ENCODE results near the gene ANTKMT.

Gene ANTKMT

DNA sequence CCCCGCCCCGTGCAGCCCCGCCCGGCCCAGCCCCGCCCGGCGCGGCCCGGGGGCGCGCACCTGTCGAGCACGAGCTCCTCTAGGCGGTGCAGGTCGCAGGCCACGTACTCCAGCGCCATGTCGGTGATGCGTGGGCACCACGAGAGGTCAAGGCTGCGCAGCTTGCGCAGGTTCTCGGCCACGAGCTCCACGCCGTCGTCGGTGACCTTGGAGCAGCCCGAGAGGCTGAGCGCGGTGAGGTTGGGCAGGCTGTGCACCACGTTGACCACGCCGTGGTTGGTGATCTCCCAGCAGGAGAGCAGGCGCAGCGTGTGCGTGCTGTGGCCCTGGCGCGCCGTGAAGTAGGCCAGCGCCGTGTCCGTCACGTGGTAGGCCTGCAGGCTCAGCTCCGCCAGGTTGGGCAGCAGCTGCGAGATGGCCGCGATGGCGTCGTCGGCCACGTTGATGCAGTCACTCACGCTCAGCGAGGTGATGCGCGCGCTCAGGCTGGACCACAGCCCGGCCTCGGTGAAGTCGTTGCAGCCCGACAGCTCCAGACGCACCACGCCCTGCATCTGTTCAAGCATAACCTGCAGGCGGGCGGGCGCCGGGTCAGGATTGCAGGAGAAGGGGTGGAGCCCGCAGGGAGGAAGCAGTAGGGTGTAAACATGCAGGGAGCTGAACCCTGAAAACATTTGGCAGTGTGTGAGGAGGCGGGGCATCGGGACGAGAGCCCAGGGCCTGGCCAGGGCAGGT is 25.4 kb upstream of the ANTKMT start:
- peaks cover 3% of the 10 kb centered on the region for H3K9me3 Mint-ChIP-seq
- H3K27ac Mint-ChIP-seq = no peak overlapping the region
- peaks cover 7% of the 10 kb centered on the region for H3K4me1 Mint-ChIP-seq
- peak; percentile 57 for DNase-seq
- no peaks in the 10 kb centered on the region for H3K36me3 Mint-ChIP-seq (ENCODE audit: low read depth)
- TF ChIP-seq, protein P1, sequence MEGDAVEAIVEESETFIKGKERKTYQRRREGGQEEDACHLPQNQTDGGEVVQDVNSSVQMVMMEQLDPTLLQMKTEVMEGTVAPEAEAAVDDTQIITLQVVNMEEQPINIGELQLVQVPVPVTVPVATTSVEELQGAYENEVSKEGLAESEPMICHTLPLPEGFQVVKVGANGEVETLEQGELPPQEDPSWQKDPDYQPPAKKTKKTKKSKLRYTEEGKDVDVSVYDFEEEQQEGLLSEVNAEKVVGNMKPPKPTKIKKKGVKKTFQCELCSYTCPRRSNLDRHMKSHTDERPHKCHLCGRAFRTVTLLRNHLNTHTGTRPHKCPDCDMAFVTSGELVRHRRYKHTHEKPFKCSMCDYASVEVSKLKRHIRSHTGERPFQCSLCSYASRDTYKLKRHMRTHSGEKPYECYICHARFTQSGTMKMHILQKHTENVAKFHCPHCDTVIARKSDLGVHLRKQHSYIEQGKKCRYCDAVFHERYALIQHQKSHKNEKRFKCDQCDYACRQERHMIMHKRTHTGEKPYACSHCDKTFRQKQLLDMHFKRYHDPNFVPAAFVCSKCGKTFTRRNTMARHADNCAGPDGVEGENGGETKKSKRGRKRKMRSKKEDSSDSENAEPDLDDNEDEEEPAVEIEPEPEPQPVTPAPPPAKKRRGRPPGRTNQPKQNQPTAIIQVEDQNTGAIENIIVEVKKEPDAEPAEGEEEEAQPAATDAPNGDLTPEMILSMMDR (IDR thresholded peaks at IDR 0.05) = no peak
- peaks cover 98% of the 10 kb centered on the region for H3K27me3 Mint-ChIP-seq (ENCODE audit: low read depth, poor library complexity)
- peak overlapping the region; percentile 40 for H3K4me3 Mint-ChIP-seq

DNA sequence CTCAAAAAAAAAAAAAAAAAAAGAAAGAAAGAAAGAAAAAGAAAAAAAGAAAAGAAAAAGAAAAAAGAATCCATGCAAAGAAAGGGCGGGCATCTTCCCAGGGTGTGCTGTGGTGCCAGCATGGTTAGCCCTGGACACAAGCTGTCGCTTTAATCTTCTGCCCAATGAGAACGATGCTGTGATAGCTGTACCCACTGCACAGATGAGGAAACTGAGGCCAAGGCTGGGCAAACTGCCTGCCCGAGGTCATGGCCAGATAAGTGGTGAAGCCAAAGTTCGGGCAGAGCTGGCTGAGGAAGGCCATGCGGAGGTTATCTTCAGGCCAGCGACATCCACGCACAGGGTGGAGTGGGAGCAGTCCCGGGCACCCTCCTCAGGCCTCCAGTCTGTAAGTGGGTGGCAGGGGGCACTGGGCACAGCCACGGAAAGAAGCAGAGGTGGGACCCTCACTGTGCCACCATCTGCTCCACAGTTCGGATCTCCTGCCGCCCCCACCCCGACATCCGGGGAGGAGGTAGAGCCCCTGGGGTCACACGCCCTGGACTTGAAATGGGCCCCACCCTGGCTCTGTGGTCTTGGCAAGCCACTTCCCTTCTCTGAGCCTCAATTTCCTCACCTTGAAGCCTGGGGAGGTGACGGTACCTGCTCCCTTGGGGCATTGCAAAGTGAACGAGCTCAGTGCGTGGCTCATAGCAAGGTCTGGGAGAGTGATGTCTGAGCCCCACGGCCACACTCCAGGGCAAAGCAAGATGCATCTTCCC is 21.9 kb upstream of the ANTKMT start:
- no peak overlapping the region for H3K27ac Mint-ChIP-seq
- H3K4me1 Mint-ChIP-seq = no peaks in the 10 kb centered on the region
- H3K9me3 Mint-ChIP-seq = no peaks in the 10 kb centered on the region
- no peak for DNase-seq
- no peak overlapping the region for H3K4me3 Mint-ChIP-seq
- TF ChIP-seq, protein P1 (IDR thresholded peaks at IDR 0.05) = no peak
- peaks cover 98% of the 10 kb centered on the region for H3K27me3 Mint-ChIP-seq (ENCODE audit: low read depth, poor library complexity)
- H3K36me3 Mint-ChIP-seq (ENCODE audit: low read depth) = no peaks in the 10 kb centered on the region

DNA sequence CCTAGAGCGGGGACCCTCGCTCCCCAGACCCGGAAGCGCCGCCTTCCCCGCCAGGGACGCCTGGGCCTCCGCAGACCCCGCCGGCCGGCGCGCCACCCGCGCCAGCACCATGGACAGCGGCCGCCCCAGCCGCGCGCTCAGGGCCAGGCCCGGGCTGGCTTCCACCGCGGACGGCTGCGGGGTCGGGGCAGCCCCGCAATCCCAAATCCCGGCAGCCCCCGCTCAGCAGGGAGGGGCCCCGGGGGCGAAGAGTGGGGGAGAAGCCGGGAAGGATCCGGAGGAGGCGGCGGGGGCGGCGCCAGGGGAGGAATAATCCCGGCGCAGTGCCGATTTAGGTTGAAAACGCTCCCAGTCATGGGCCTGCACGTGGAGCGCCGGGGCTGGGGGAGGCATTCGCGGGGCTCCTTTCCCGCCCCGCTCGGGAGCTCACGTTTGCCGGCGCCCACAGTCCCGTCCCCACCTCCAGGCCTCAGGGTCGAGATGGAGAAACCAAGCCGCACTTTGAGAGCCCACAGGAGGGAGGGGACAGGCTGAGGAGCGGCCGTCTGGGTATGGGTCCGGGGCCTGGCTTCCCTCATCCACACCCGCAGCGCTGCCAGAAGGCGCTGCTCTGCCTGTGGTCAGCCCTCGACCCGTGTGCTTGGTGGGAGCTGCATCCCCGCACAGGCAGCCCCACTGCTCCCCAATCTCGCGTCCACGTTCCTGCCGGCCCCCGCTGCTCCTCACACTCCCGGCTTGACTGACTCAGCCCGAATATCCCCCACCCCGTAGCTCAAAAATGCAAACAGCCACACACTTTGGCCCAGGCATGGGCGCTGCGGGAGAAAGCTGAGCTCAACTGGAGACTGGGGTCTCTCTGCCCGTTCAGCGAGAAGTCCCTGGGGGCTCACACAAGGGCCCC is 20.0 kb upstream of the ANTKMT start:
- peaks cover 90% of the 10 kb centered on the region for H3K27me3 Mint-ChIP-seq (ENCODE audit: low read depth, poor library complexity)
- TF ChIP-seq, protein P1 (IDR thresholded peaks at IDR 0.05) = no peak
- no peak overlapping the region for H3K27ac Mint-ChIP-seq
- no peaks in the 10 kb centered on the region for H3K9me3 Mint-ChIP-seq
- peak; percentile 93 for DNase-seq
- H3K4me3 Mint-ChIP-seq = no peak overlapping the region
- H3K4me1 Mint-ChIP-seq = no peaks in the 10 kb centered on the region
- no peaks in the 10 kb centered on the region for H3K36me3 Mint-ChIP-seq (ENCODE audit: low read depth)

DNA sequence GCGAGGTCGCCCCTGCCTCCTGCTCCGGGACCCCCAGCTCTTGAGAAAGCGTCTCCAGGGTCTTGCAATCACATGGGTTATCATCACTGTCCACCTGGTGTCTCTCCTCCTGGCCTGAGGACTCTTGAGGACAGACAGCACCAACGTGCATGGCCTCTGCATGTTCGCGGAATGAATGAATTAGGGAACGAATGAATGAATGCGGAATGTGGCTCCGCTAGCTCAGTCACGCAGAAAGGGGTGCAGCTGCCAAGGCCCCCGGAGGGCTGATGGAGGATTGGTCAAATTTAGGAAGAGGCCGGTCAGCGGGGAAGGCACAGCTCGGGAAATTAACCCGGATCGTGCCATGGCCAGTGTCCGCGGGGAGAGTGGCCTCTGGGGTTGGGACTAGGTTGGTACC is 18.6 kb upstream of the ANTKMT start:
- Mint-ChIP-seq H3K9me3 (no peaks in the 10 kb centered on the region), H3K27ac (no peak overlapping the region), H3K4me1 (no peaks in the 10 kb centered on the region), H3K4me3 (no peak overlapping the region), H3K36me3 (ENCODE audit: low read depth) (no peaks in the 10 kb centered on the region), H3K27me3 (ENCODE audit: low read depth, poor library complexity) (peaks cover 90% of the 10 kb centered on the region)
- no peak for DNase-seq
- TF ChIP-seq, protein P1 (IDR thresholded peaks at IDR 0.05) = no peak

DNA sequence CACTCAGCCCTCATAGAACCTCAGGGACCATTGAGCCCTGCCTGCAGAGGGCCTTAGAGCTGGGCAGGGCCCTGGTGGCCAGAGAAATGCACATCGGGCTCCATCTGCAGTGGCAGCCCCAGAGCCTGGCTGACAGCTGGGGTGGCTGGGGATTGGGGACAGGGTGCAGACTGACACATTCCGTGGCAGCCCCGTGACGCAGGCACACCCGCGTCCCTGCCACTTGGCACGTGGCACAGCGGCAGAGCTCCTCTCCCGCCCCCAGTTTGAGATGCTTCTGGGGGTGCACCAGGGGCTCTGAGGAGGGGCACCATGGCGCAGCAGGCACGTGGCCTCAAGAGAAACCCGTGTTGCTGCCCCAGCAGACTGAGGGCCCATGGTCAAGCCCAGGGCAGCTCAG is 17.5 kb upstream of the ANTKMT start:
- Mint-ChIP-seq H3K27ac (no peak overlapping the region), H3K9me3 (no peaks in the 10 kb centered on the region), H3K27me3 (ENCODE audit: low read depth, poor library complexity) (peaks cover 90% of the 10 kb centered on the region), H3K4me1 (no peaks in the 10 kb centered on the region), H3K36me3 (ENCODE audit: low read depth) (no peaks in the 10 kb centered on the region), H3K4me3 (no peak overlapping the region)
- TF ChIP-seq, protein P1 (IDR thresholded peaks at IDR 0.05) = no peak
- no peak for DNase-seq
